ENCODE results near the gene NUDT22. TPM values are rescaled to one million over a fixed set of nuclear protein-coding genes. Genes with fewer than 3 reads are reported as not detected.

The NUDT22 gene
- total RNA-seq, 4 donors from 2014 or later, result 37.8 to 58.7 (median 48.6) TPM

DNA sequence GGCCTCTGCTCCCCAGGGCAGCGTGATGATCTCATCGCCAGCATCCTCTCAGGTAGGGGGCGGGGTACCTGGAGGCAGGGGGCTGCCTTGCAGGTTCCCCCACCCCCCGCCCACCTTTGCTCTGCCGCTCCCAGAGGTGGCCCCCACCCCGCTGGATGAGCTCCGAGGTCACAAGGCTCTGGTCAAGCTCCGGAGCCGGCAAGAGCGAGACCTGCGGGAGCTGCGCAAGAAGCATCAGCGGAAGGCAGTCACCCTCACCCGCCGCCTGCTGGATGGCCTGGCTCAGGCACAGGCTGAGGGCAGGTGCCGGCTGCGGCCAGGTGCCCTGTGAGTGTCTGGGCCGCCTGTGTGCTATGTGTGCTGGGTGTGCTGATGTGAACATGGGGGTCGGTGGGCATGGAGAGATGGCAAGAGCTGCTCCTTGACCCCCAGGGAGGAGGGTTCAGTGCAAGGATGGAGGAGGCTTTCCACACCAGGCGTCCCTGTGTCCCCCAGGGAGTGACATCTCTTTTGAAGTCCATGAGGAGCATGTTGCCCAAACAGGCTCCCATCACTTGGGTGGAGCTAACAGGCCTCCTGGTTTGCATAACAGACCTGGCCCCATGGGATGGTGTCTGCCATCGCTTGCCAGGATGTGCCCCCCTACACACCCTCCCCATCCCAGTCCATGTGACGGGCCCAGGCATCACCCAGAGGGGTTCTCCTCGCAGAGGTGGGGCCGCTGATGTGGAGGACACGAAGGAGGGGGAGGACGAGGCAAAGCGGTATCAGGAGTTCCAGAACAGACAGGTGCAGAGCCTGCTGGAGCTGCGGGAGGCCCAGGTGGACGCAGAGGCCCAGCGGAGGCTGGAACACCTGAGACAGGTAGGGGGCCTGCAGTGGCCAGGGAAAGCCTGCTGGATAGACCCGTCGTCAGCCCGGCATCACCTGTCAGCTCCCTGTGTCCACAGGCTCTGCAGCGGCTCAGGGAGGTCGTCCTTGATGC is 39.4 kb downstream of the NUDT22 start:
- intact Hi-C loops (cut with DNase I), result loop anchor here (5.0 kb wide), 1 partner anchor 37 kb away; the partner anchor contains the start of gene CATSPERZ
- no peaks in the 10 kb centered on the region for H3K9me3 ChIP-seq
- WGBS, result 95% methylated on average over 20 of the region's 35 CpGs
- no peak overlapping the region for H3K4me3 ChIP-seq
- H3K27ac ChIP-seq (replicated peaks in 1 of 4), result no peak overlapping the region
- peaks cover 22 to 24% (median 23%) of the 10 kb centered on the region in 4 donors for H3K4me1 ChIP-seq
- TF ChIP-seq EP300 (IDR thresholded peaks at IDR 0.05) (no peak), POLR2A (IDR thresholded peaks at IDR 0.05; ENCODE audit: low read depth) (no peak), POLR2AphosphoS5 (IDR thresholded peaks at IDR 0.05) (no peak)
- TF ChIP-seq, protein P1, sequence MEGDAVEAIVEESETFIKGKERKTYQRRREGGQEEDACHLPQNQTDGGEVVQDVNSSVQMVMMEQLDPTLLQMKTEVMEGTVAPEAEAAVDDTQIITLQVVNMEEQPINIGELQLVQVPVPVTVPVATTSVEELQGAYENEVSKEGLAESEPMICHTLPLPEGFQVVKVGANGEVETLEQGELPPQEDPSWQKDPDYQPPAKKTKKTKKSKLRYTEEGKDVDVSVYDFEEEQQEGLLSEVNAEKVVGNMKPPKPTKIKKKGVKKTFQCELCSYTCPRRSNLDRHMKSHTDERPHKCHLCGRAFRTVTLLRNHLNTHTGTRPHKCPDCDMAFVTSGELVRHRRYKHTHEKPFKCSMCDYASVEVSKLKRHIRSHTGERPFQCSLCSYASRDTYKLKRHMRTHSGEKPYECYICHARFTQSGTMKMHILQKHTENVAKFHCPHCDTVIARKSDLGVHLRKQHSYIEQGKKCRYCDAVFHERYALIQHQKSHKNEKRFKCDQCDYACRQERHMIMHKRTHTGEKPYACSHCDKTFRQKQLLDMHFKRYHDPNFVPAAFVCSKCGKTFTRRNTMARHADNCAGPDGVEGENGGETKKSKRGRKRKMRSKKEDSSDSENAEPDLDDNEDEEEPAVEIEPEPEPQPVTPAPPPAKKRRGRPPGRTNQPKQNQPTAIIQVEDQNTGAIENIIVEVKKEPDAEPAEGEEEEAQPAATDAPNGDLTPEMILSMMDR (IDR thresholded peaks at IDR 0.05), result no peak
- no peak for DNase-seq (ENCODE audit: extremely low spot score)
- peaks cover 25 to 67% (median 66%) of the 10 kb centered on the region in 4 donors for H3K36me3 ChIP-seq
- no peaks in the 10 kb centered on the region for H3K27me3 ChIP-seq

DNA sequence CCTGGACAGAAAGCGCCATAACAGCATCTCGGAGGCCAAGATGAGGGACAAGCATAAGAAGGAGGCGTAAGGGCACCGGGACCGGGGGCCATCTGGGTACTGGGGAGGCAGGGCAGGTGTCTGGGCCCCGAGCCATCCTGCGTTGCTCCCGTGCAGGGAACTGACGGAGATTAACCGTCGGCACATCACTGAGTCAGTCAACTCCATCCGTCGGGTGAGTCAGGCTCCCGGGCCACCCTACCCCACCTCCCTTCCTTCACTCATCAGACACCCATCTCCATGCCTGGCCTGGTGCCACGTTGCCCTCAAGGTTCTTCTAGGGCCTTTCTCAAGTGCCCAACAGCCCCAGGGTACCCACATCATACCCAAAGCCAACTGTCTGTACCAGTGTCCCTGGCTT is 40.3 kb downstream of the NUDT22 start:
- no peak for TF ChIP-seq POLR2AphosphoS5 (IDR thresholded peaks at IDR 0.05)
- no peak for TF ChIP-seq POLR2A (IDR thresholded peaks at IDR 0.05; ENCODE audit: low read depth)
- no peak for TF ChIP-seq EP300 (IDR thresholded peaks at IDR 0.05)
- TF ChIP-seq, protein P1 (IDR thresholded peaks at IDR 0.05), result no peak
- H3K36me3 ChIP-seq, result peaks cover 22 to 61% (median 59%) of the 10 kb centered on the region in 4 donors
- no peaks in the 10 kb centered on the region for H3K27me3 ChIP-seq
- no peak overlapping the region for H3K27ac ChIP-seq (replicated peaks in 1 of 4)
- 81% methylated on average over 15 of the region's 15 CpGs for WGBS
- intact Hi-C loops (cut with DNase I), result loop anchor here (5.0 kb wide), 1 partner anchor 36 kb away; the partner anchor contains the start of gene CATSPERZ
- H3K4me1 ChIP-seq, result peaks cover 22 to 24% (median 23%) of the 10 kb centered on the region in 4 donors
- no peak overlapping the region for H3K4me3 ChIP-seq
- H3K9me3 ChIP-seq, result no peaks in the 10 kb centered on the region
- DNase-seq (ENCODE audit: extremely low spot score), result no peak

DNA sequence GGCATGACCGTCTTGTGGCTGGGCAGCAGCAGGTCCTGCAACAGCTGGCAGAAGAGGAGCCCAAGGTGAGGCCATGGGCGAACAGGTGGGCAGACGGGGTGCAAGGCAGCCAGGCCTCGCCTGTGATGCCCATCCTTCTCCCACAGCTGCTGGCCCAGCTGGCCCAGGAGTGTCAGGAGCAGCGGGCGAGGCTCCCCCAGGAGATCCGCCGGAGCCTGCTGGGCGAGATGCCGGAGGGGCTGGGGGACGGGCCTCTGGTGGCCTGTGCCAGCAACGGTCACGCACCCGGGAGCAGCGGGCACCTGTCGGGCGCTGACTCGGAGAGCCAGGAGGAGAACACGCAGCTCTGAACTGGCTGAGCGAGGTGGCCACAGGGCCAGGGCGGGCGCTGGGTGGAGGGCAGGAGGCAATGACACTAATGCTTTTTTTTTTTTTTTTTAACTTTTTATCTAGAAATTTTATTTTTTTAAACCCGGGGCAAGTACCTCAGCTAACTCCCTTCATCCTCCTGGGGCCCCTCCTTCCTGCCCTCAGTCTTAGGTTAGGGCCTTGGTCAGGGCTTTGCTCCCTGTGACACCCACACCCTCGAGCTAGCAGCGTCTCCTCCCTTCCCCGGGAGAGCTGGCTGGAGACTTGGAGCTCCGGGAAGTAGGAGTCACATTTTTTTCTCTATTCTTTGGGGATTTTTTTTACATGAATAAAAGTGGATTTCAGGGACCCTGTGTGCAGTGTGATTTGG is 41.3 kb downstream of the NUDT22 start:
- TF ChIP-seq POLR2A (IDR thresholded peaks at IDR 0.05; ENCODE audit: low read depth) (no peak), EP300 (IDR thresholded peaks at IDR 0.05) (no peak), POLR2AphosphoS5 (IDR thresholded peaks at IDR 0.05) (no peak)
- TF ChIP-seq, protein P1 (IDR thresholded peaks at IDR 0.05), result no peak
- no peak overlapping the region for H3K4me3 ChIP-seq
- H3K4me1 ChIP-seq, result peaks cover 32 to 33% (median 33%) of the 10 kb centered on the region in 4 donors
- H3K9me3 ChIP-seq, result no peaks in the 10 kb centered on the region
- peak overlapping the region; percentile 91 to 98 (median 96) for H3K27ac ChIP-seq (replicated peaks in 1 of 4)
- WGBS, result 72% methylated on average over 24 of the region's 27 CpGs
- intact Hi-C loops (cut with DNase I), result loop anchor here (5.0 kb wide), 1 partner anchor 35 kb away; the partner anchor contains the start of gene CATSPERZ
- no peaks in the 10 kb centered on the region for H3K27me3 ChIP-seq
- DNase-seq (ENCODE audit: extremely low spot score), result no peak
- peaks cover 13 to 51% (median 49%) of the 10 kb centered on the region in 4 donors for H3K36me3 ChIP-seq

DNA sequence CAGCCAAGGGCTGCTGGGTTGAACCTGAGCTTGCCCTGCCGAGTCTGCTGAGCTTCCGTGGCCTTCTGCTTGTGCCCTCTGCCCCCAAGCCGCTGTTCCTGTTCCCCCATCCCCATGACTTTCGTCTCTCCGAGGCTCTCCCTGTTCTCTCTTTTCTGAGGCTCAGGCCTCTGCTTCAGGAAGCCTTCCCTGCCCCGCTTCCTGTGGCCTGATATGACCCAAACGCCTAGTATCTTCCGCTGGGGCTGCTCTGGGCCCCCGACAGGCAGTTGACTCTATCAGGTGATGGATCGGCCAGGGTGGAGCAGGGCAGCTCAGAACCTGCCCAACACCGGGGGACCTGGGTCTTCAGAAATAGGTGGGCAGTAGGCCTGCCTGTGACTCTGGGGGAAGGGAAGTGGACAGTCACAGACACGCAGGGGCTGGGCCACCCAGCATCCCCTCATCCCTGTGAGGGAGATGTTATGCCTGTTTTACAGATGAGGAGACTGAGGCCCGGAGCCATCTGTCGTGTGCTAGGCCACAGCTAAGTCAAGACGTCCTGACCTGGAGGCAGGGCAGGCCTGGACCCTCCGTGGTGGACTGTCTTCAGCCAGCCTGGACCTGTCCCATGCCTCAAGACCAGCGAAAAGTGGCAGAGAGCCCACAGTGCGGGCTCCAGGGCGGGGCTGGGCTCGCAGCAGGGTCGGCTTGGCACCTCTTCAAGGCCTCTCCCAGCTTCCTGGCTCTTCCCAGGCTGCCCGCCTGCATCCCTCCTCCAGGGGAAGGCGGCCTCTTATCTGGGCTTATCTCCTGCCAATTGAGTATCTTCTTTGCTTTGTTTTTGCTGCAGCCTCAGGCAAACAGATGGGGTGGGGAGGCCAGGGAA is 42.2 kb downstream of the NUDT22 start:
- WGBS, result 40% methylated on average over 17 of the region's 23 CpGs
- intact Hi-C loops (cut with DNase I), result loop anchor here (5.0 kb wide), 1 partner anchor 34 kb away; the partner anchor contains the start of gene CATSPERZ
- H3K4me1 ChIP-seq, result peaks cover 34 to 37% (median 35%) of the 10 kb centered on the region in 4 donors
- peak overlapping the region; percentile 70 to 81 (median 78) for H3K4me3 ChIP-seq
- H3K27me3 ChIP-seq, result no peaks in the 10 kb centered on the region
- H3K36me3 ChIP-seq, result peaks cover 9 to 43% (median 41%) of the 10 kb centered on the region in 4 donors
- no peaks in the 10 kb centered on the region for H3K9me3 ChIP-seq
- H3K27ac ChIP-seq (replicated peaks in 1 of 4), result peak overlapping the region; percentile 91 to 98 (median 96)
- no peak for DNase-seq (ENCODE audit: extremely low spot score)
- TF ChIP-seq, protein P1 (IDR thresholded peaks at IDR 0.05), result no peak
- TF ChIP-seq POLR2AphosphoS5 (IDR thresholded peaks at IDR 0.05), result no peak
- no peak for TF ChIP-seq POLR2A (IDR thresholded peaks at IDR 0.05; ENCODE audit: low read depth)
- TF ChIP-seq EP300 (IDR thresholded peaks at IDR 0.05), result no peak
